Fibroblast of the aortic adventitia (primary cell): ENCODE measurements around the gene PXN. TPM values are rescaled to one million over a fixed set of nuclear protein-coding genes. Genes with fewer than 3 reads are reported as not detected.

ENCODE experiments used
- DNase-seq: peaks from one replicate; pipeline ENCODE4 v3.0.0-alpha.2; 2010; ENCODE audit warnings: low read depth
- H3K4me3 ChIP-seq: 2 replicates; pipeline ENCODE4 v1.5.1; 2011; ENCODE audit warnings: low read depth, mild to moderate bottlenecking, control low read depth, low read length, moderate library complexity
- CTCF ChIP-seq: IDR thresholded peaks from 2 replicates; pipeline ENCODE4 v1.5.1; 2011; ENCODE audit warnings: mild to moderate bottlenecking, low read length, control low read depth, inconsistent platforms; ENCODE audit not compliant: insufficient read depth
- total RNA-seq: library from RNA; depleted of rRNA; stranded (reverse); fragments of >200 nt; gene quantifications from 2 replicates; pipeline ENCODE4 v1.2.3, GENCODE V29; 2012; ENCODE audit warnings: low replicate concordance

Gene PXN
- total RNA-seq = 66.1 and 68.3 TPM in 2 replicates

GRCh38 chr12:120265473-120266179 is at the start of gene PXN:
Gene PXN (minus strand): TSS chr12:120265730. CDS start chr12:120265629, 101 bp downstream.
- peak; percentile 70 for TF ChIP-seq CTCF
- peak within 1 kb of the TSS; percentile 87 for H3K4me3 ChIP-seq
- peak; percentile 77 for DNase-seq

- TF ChIP-seq CTCF = no peak
- DNase-seq = no peak
- H3K4me3 ChIP-seq = no peak overlapping the region
Measured at GRCh38 chr12:120314220-120314619, 48.7 kb upstream of the PXN start.

- peak; percentile 78 for TF ChIP-seq CTCF
- peak within 1 kb of the TSS; percentile 82 for H3K4me3 ChIP-seq
- DNase-seq = peak; percentile 96
Measured at GRCh38 chr12:120301962-120302815, 36.7 kb upstream of the PXN start, which contains the start of gene SIRT4. Gene SIRT4 (plus strand): TSS chr12:120302321. CDS start chr12:120303562, 1,241 bp downstream.

GRCh38 chr12:120292661-120293531 is 27.4 kb upstream of the PXN start, which contains the start of gene RNU4-1:
Gene RNU4-1 (minus strand): TSS chr12:120293237.
- no peak for TF ChIP-seq CTCF
- DNase-seq = peak; percentile 92
- H3K4me3 ChIP-seq = peak within 1 kb of the TSS; percentile 66

GRCh38 chr12:120292411-120292660 is 26.8 kb upstream of the PXN start:
- no peak for TF ChIP-seq CTCF
- H3K4me3 ChIP-seq = peak overlapping the region; percentile 66
- DNase-seq = no peak

- TF ChIP-seq CTCF = no peak
- peak overlapping the region; percentile 41 for H3K4me3 ChIP-seq
- DNase-seq = no peak
Measured at GRCh38 chr12:120290609-120291305, 25.2 kb upstream of the PXN start.
